ENCODE results near the gene SLC66A2. TPM values are rescaled to one million over a fixed set of nuclear protein-coding genes. Genes with fewer than 3 reads are reported as not detected.

The SLC66A2 gene
- total RNA-seq, 4 donors from 2014 or later: 30.4 to 49.6 (median 35.1) TPM

DNA sequence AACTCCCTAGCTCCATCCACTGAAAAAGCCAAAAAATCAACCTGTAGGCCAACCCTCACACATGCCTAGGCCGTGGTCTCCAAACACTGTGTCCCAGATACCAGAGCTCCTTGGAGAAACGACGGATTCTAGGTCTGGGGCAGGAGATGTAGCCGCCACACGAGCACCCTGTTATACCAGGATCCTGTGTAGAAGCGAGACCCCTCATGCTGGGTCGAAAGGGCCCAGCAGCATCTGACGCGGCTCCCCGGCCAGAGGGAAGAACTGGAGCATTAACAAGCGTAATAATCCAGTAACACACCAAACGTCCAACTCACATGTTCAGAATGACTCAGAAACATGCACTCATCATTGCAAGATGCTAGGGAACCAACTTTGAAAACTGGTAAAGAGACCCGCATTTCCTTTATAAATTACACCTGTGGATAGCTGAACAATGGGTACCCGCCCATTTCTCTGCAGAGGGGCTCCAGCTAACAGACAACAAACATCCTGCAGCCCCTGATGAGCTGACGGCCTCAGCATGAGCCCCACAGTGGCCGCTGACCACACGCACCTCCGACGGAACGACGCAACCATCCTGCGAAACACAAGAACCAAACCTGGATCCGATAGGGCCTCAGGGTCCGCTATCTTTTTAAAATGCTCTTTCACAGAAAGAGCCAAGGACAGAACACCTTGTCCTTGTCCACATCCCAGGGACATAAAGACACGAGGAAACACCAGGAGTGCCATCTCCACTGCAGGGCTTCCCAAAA lies 14.2 kb downstream of the SLC66A2 start:
- H3K27ac ChIP-seq: no peak overlapping the region
- peaks cover 0 to 86% (median 0%) of the 10 kb centered on the region in 3 donors for H3K36me3 ChIP-seq
- H3K27me3 ChIP-seq: no peaks in the 10 kb centered on the region
- H3K9me3 ChIP-seq: peaks cover 0 to 17% (median 9%) of the 10 kb centered on the region in 3 donors
- DNase-seq: no peak
- intact Hi-C loops (cut with DNase I): no loop called here
- TF ChIP-seq, protein P1, sequence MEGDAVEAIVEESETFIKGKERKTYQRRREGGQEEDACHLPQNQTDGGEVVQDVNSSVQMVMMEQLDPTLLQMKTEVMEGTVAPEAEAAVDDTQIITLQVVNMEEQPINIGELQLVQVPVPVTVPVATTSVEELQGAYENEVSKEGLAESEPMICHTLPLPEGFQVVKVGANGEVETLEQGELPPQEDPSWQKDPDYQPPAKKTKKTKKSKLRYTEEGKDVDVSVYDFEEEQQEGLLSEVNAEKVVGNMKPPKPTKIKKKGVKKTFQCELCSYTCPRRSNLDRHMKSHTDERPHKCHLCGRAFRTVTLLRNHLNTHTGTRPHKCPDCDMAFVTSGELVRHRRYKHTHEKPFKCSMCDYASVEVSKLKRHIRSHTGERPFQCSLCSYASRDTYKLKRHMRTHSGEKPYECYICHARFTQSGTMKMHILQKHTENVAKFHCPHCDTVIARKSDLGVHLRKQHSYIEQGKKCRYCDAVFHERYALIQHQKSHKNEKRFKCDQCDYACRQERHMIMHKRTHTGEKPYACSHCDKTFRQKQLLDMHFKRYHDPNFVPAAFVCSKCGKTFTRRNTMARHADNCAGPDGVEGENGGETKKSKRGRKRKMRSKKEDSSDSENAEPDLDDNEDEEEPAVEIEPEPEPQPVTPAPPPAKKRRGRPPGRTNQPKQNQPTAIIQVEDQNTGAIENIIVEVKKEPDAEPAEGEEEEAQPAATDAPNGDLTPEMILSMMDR (IDR thresholded peaks at IDR 0.05): no peak
- 95% methylated on average over 19 to 24 of the region's 25 CpGs for WGBS, 2 donors
- H3K4me1 ChIP-seq: peaks cover 2 to 50% (median 6%) of the 10 kb centered on the region in 3 donors
- no peak overlapping the region for H3K4me3 ChIP-seq

DNA sequence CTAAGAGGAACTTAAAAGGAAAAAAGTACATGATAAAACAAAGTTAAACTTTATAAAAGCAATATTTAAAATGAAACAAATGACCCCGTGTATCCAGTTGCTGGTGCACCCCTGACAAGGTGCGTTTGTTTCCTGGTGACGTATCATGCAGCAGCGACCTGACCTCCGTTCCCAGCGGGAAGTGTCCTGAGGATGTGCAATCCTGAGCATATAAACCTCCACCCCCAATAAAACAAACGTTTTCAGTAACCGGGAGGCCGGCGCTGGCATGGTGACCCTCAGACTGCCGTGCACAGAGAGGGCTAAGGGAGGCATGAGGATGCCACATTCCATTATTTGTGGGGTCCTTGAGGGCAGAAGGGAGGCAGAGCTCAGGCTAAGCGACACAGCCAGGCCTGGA lies 14.8 kb downstream of the SLC66A2 start:
- Histone ChIP-seq H3K4me3 (no peak overlapping the region), H3K9me3 (peaks cover 0 to 24% (median 11%) of the 10 kb centered on the region in 3 donors), H3K36me3 (peaks cover 0 to 82% (median 0%) of the 10 kb centered on the region in 3 donors), H3K27ac (no peak overlapping the region), H3K27me3 (no peaks in the 10 kb centered on the region), H3K4me1 (peaks cover 2 to 44% (median 6%) of the 10 kb centered on the region in 3 donors)
- no peak for TF ChIP-seq POLR2A (IDR thresholded peaks at IDR 0.05)
- TF ChIP-seq, protein P1 (IDR thresholded peaks at IDR 0.05): no peak
- DNase-seq: no peak
- 92 to 95% methylated on average over 12 of the region's 12 CpGs for WGBS, 2 donors
- intact Hi-C loops (cut with DNase I): no loop called here

DNA sequence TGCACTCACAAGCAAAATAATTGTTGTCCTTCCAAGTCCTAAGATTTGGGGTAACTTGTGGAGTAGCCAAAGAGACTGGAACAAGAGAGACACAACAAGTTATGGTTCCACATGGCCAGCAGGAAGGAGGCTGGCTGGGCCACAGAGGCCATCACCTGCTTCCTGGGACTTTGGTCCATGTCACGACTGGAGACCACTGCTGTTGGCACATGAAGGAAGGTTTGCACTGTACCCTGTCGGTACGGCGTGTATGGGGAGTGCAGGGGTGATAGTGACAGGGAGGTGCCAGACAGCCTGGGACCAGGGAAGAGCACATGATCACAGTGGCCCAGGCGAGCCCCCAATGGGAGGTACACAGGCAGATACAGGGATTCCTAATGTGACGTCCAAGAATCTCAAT lies 15.5 kb downstream of the SLC66A2 start:
- H3K27me3 ChIP-seq: no peaks in the 10 kb centered on the region
- no peak for TF ChIP-seq POLR2A (IDR thresholded peaks at IDR 0.05)
- TF ChIP-seq, protein P1 (IDR thresholded peaks at IDR 0.05): no peak
- H3K4me1 ChIP-seq: peaks cover 0 to 37% (median 6%) of the 10 kb centered on the region in 3 donors
- H3K4me3 ChIP-seq: no peak overlapping the region
- H3K36me3 ChIP-seq: peaks cover 0 to 79% (median 0%) of the 10 kb centered on the region in 3 donors
- 84 to 96% methylated on average over 2 to 6 of the region's 6 CpGs for WGBS, 2 donors
- H3K27ac ChIP-seq: no peak overlapping the region
- H3K9me3 ChIP-seq: peaks cover 0 to 29% (median 17%) of the 10 kb centered on the region in 3 donors
- intact Hi-C loops (cut with DNase I): no loop called here
- DNase-seq: no peak

DNA sequence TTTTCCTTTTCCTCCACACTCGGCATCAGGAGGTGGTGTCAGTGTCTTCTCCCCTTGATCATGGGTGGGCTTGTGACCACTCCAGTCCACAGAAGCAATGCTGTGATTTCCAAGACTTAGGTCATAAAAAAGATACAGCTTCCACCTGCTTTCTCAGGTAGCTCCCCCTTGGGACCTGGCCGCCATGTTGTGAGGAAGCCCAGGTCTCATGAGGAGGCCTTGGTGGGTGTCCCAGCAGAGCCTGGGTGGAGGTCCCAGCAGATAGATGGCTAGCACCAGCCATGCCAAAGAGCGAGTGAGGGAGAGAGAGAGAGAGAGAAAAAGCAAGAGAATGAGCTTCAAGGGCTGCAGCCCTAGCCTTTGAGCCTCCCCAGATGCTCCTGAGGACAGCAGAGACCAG lies 16.0 kb downstream of the SLC66A2 start:
- Histone ChIP-seq H3K9me3 (peaks cover 0 to 34% (median 18%) of the 10 kb centered on the region in 3 donors), H3K36me3 (peaks cover 0 to 75% (median 0%) of the 10 kb centered on the region in 3 donors), H3K4me1 (peaks cover 0 to 32% (median 6%) of the 10 kb centered on the region in 3 donors), H3K4me3 (no peak overlapping the region), H3K27ac (no peak overlapping the region), H3K27me3 (no peaks in the 10 kb centered on the region)
- TF ChIP-seq, protein P1 (IDR thresholded peaks at IDR 0.05): no peak
- no peak for TF ChIP-seq POLR2A (IDR thresholded peaks at IDR 0.05)
- DNase-seq: no peak
- WGBS, 2 donors: 86 to 93% methylated on average over 2 to 3 of the region's 3 CpGs
- intact Hi-C loops (cut with DNase I): no loop called here

DNA sequence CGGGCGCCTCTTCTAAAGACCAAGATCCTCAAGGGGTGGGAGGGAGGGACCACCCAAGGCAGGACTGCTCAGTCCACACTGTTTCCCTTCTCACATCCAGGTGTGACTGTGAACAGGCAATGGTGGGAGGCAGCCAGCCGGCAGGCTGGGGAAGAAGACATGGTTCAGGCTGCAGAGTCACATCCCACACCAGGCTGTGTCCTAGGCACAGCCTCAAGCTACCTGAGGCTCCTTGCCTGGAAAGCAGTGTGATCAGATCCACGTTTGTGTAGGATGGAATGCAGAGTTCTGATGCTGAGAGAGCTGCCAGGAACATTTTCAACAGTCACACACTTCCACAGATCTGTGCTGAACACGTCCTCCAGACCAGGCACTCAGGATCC lies 16.4 kb downstream of the SLC66A2 start:
- intact Hi-C loops (cut with DNase I): no loop called here
- Histone ChIP-seq H3K4me3 (no peak overlapping the region), H3K27ac (no peak overlapping the region), H3K27me3 (no peaks in the 10 kb centered on the region), H3K4me1 (peaks cover 0 to 28% (median 6%) of the 10 kb centered on the region in 3 donors), H3K9me3 (peaks cover 0 to 38% (median 22%) of the 10 kb centered on the region in 3 donors), H3K36me3 (peaks cover 0 to 73% (median 0%) of the 10 kb centered on the region in 3 donors)
- no peak for TF ChIP-seq POLR2A (IDR thresholded peaks at IDR 0.05)
- TF ChIP-seq, protein P1 (IDR thresholded peaks at IDR 0.05): no peak
- no peak for DNase-seq
- 69 to 92% methylated on average over 2 of the region's 5 CpGs for WGBS, 2 donors
